ENCODE measurements around the gene CEP164. TPM values are rescaled to one million over a fixed set of nuclear protein-coding genes. Genes with fewer than 3 reads are reported as not detected.

Gene CEP164
- total and polyA plus RNA-seq, 7 donors: 2.0 to 12.4 (median 5.7) TPM

GRCh38 chr11:117461396-117462182 is 133.9 kb downstream of the CEP164 start:
- H3K9me3 ChIP-seq: no peaks in the 10 kb centered on the region
- H3K36me3 ChIP-seq (ENCODE audit: insufficient read depth in 1 of 2, low read depth in 1 of 2): no peaks in the 10 kb centered on the region
- ATAC-seq (no peak), DNase-seq (no peak)
- H3K4me1 ChIP-seq: no peaks in the 10 kb centered on the region
- no peak overlapping the region for H3K4me3 ChIP-seq
- no peak for TF ChIP-seq CTCF (IDR thresholded peaks at IDR 0.05)
- intact Hi-C loops (cut with DNase I): no loop called here
- H3K27me3 ChIP-seq (ENCODE audit: insufficient read depth in 3 of 3, low read length in 2 of 3): peaks cover 0 to 10% (median 2%) of the 10 kb centered on the region in 3 donors
- H3K27ac ChIP-seq: no peak overlapping the region
- 89 to 90% (median 89%) methylated on average over 15 to 16 of the region's 16 CpGs for WGBS, 3 donors

- no peak for TF ChIP-seq CTCF (IDR thresholded peaks at IDR 0.05)
- intact Hi-C loops (cut with DNase I): no loop called here
- Histone ChIP-seq H3K4me1 (no peaks in the 10 kb centered on the region), H3K27ac (no peak overlapping the region), H3K4me3 (no peak overlapping the region), H3K27me3 (ENCODE audit: insufficient read depth in 3 of 3, low read length in 2 of 3) (peaks cover 0 to 10% (median 2%) of the 10 kb centered on the region in 3 donors), H3K9me3 (no peaks in the 10 kb centered on the region), H3K36me3 (ENCODE audit: insufficient read depth in 1 of 2, low read depth in 1 of 2) (no peaks in the 10 kb centered on the region)
- 77 to 79% (median 78%) methylated on average over 18 of the region's 18 CpGs for WGBS, 3 donors
- ATAC-seq: no peak
- DNase-seq: no peak
Measured at GRCh38 chr11:117462183-117462863, 134.7 kb downstream of the CEP164 start.

- intact Hi-C loops (cut with DNase I): no loop called here
- H3K27ac ChIP-seq: no peak overlapping the region
- H3K9me3 ChIP-seq: no peaks in the 10 kb centered on the region
- no peaks in the 10 kb centered on the region for H3K4me1 ChIP-seq
- no peaks in the 10 kb centered on the region for H3K36me3 ChIP-seq (ENCODE audit: insufficient read depth in 1 of 2, low read depth in 1 of 2)
- TF ChIP-seq CTCF (IDR thresholded peaks at IDR 0.05): no peak
- H3K4me3 ChIP-seq: no peak overlapping the region
- H3K27me3 ChIP-seq (ENCODE audit: insufficient read depth in 3 of 3, low read length in 2 of 3): peaks cover 0 to 10% (median 2%) of the 10 kb centered on the region in 3 donors
- ATAC-seq: no peak
- no peak for DNase-seq
- WGBS, 3 donors: 71 to 78% (median 71%) methylated on average over 8 of the region's 8 CpGs
Measured at GRCh38 chr11:117462864-117463247, 135.2 kb downstream of the CEP164 start.

Other genes starting within 250 kb of the CEP164 start
- gene SIK3, start 229.4 kb upstream of the CEP164 start, total RNA-seq: 10 to 100 TPM; 39.8 to 47.4 (median 42.8) TPM
- 10 to 100 TPM; 16.3 to 22.2 (median 18.8) TPM for gene SIK3, start 229.4 kb upstream of the CEP164 start, polyA plus RNA-seq
- 10 to 100 TPM; 30.8 to 46.3 (median 35.7) TPM for gene PAFAH1B2, start 183.6 kb upstream of the CEP164 start, total RNA-seq
- gene PAFAH1B2, start 183.6 kb upstream of the CEP164 start, polyA plus RNA-seq: 10 to 100 TPM; 13.0 to 25.4 (median 17.4) TPM
- 10 to 100 TPM; 12.6 to 22.8 (median 19.9) TPM for gene SIDT2, start 149.1 kb upstream of the CEP164 start, total RNA-seq
- gene SIDT2, start 149.1 kb upstream of the CEP164 start, polyA plus RNA-seq: 10 to 100 TPM in 1 of 3 donors, 1 to 10 TPM in 2; 7.1 to 10.5 (median 7.3) TPM
- gene TAGLN, start 128.5 kb upstream of the CEP164 start, total RNA-seq: 10 to 100 TPM; 36.2 to 73.0 (median 51.7) TPM
- 100 to 1,000 TPM in 2 of 3 donors, 10 to 100 TPM in 1; 86.5 to 140 (median 117) TPM for gene TAGLN, start 128.5 kb upstream of the CEP164 start, polyA plus RNA-seq
- gene PCSK7, start 95.8 kb upstream of the CEP164 start, total RNA-seq: 10 to 100 TPM; 15.8 to 23.6 (median 20.8) TPM
- 10 to 100 TPM in 2 of 3 donors, 1 to 10 TPM in 1; 9.9 to 17.5 (median 13.4) TPM for gene PCSK7, start 95.8 kb upstream of the CEP164 start, polyA plus RNA-seq
- 10 to 100 TPM; 31.0 to 39.4 (median 34.7) TPM for gene RNF214, start 95.2 kb upstream of the CEP164 start, total RNA-seq
- gene RNF214, start 95.2 kb upstream of the CEP164 start, polyA plus RNA-seq: 10 to 100 TPM; 12.4 to 19.7 (median 16.8) TPM
- 10 to 100 TPM; 10.8 to 18.1 (median 16.4) TPM for gene BACE1-AS, start 36.5 kb upstream of the CEP164 start, total RNA-seq
- gene BACE1-AS, start 36.5 kb upstream of the CEP164 start, polyA plus RNA-seq: 1 to 10 TPM; 5.7 to 7.2 (median 7.0) TPM
- 10 to 100 TPM in 1 of 4 donors, 1 to 10 TPM in 3; 7.7 to 13.0 (median 9.2) TPM for gene BACE1, start 11.6 kb upstream of the CEP164 start, total RNA-seq
- 10 to 100 TPM in 1 of 3 donors, 1 to 10 TPM in 2; 2.5 to 10.3 (median 2.7) TPM for gene BACE1, start 11.6 kb upstream of the CEP164 start, polyA plus RNA-seq